DLD1 (cell line): Measurements from ENCODE around the gene CTAGE15.
"Not testable (repeated sequence)": the region's sequence is repeated elsewhere in the genome, so short reads cannot be mapped to it uniquely, and the experiment has no call there.

ENCODE experiments used
- in situ Hi-C: cut with HindIII; loops from 2 replicates; pipeline ENCODE4 v1.10.0; 2017; ENCODE audit warnings: low sequenced_read_pairs

CTAGE15 gene

GRCh38 chr7:143622130-143622529, 50.5 kb downstream of the CTAGE15 start:
- in situ Hi-C loops, result not testable (repeated sequence)
